Activated T-helper 17 cell treated with anti-CD3 and anti-CD28 coated beads, Interleukin-2, amount 50 U/mL, for 72 hours (primary cell): ENCODE measurements around the gene RASD1. TPM values are rescaled to one million over a fixed set of nuclear protein-coding genes. Genes with fewer than 3 reads are reported as not detected.

ENCODE experiments used
- ATAC-seq: fragments of 150-1000 bp; cut with Tn5 transposase; replicated peaks from 2 replicates; pipeline ENCODE4 v1.10.0; 2021; ENCODE audit warnings: mild to moderate bottlenecking, moderate library complexity
- H3K27ac Mint-ChIP-seq: one replicate; pipeline ENCODE4 v1.8.0; 2022; ENCODE audit warnings: mixed read lengths
- H3K27me3 Mint-ChIP-seq: one replicate; pipeline ENCODE4 v1.8.0; 2022; ENCODE audit warnings: mixed read lengths
- H3K36me3 Mint-ChIP-seq: one replicate; pipeline ENCODE4 v1.8.0; 2022; ENCODE audit warnings: low read depth, mild to moderate bottlenecking, mixed read lengths
- H3K4me1 Mint-ChIP-seq: one replicate; pipeline ENCODE4 v1.8.0; 2022; ENCODE audit warnings: mixed read lengths
- H3K4me3 Mint-ChIP-seq: one replicate; pipeline ENCODE4 v1.8.0; 2022; ENCODE audit warnings: mild to moderate bottlenecking, mixed read lengths
- H3K9me3 Mint-ChIP-seq: one replicate; pipeline ENCODE4 v1.8.0; 2022; ENCODE audit warnings: mixed read lengths
- total RNA-seq, 2 donors: library from RNA; stranded (reverse); gene quantifications; one replicate each; pipeline ENCODE4 v1.2.3, GENCODE V29; 2022

Gene RASD1, protein sequence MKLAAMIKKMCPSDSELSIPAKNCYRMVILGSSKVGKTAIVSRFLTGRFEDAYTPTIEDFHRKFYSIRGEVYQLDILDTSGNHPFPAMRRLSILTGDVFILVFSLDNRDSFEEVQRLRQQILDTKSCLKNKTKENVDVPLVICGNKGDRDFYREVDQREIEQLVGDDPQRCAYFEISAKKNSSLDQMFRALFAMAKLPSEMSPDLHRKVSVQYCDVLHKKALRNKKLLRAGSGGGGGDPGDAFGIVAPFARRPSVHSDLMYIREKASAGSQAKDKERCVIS
- 1 to 10 TPM; 1.3 TPM for total RNA-seq

DNA sequence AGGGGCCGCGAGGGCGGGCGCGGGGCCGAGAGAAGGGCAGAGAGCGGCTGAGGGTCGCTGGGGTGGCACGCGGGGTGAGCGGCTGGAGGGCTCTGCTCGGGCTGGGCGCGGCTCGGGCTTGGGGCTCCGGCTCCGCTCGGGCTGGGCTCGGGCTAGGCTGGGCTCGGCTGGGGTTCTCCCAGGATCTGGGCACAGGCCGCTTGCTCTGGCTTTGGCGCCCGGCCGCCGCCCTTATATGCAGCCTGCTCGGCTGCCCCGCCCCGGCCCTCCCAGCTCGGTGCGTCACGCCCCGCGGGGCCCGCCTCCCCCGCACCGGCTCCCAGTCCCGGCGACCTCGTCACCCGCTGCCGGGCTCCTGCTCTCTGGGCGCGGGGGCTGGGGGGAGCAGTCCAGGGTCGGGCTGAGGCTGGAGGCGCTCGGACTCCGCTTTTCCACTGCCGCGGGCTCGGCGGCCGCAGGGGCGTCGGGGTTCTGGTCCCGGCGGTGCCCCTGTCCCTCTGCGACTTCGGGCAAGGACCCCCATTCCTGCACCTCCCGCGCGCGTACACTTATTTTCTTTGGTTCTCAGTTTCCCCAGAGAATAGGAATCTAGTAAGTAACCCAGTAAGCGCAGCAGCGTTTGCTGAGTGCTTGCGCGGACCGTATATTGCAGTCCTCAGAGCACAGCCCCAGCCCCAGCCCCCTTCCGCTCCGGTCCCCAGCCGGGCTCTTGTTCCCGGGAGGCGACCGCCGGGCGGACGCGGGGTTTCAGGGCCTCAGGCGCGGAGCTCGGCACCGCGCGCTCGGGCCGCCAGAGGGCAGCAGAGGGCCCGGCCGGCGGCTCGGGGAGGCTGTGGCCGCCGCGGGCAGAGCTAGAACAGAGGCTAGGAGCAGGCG, at the start of gene RASD1:
Gene RASD1, minus strand, starts transcription at position 207 of the 876 bp plus-strand sequence. CDS start 214 bp downstream, outside the sequence.
- Mint-ChIP-seq H3K9me3 (no peaks in the 10 kb centered on the region), H3K4me3 (peak within 1 kb of the TSS; percentile 82), H3K27ac (no peak within 1 kb of the TSS), H3K36me3 (peaks cover 15% of the 10 kb centered on the region), H3K4me1 (peaks cover 3% of the 10 kb centered on the region), H3K27me3 (peaks cover 4% of the 10 kb centered on the region)
- peak; percentile 91 for ATAC-seq

- no peak overlapping the region for H3K4me3 Mint-ChIP-seq
- H3K27me3 Mint-ChIP-seq = no peaks in the 10 kb centered on the region
- H3K9me3 Mint-ChIP-seq = no peaks in the 10 kb centered on the region
- ATAC-seq = no peak
- H3K4me1 Mint-ChIP-seq = no peaks in the 10 kb centered on the region
- no peak overlapping the region for H3K27ac Mint-ChIP-seq
- H3K36me3 Mint-ChIP-seq = no peaks in the 10 kb centered on the region
Observed at GRCh38 chr17:17545984-17546383, 49.8 kb upstream of the RASD1 start.

DNA sequence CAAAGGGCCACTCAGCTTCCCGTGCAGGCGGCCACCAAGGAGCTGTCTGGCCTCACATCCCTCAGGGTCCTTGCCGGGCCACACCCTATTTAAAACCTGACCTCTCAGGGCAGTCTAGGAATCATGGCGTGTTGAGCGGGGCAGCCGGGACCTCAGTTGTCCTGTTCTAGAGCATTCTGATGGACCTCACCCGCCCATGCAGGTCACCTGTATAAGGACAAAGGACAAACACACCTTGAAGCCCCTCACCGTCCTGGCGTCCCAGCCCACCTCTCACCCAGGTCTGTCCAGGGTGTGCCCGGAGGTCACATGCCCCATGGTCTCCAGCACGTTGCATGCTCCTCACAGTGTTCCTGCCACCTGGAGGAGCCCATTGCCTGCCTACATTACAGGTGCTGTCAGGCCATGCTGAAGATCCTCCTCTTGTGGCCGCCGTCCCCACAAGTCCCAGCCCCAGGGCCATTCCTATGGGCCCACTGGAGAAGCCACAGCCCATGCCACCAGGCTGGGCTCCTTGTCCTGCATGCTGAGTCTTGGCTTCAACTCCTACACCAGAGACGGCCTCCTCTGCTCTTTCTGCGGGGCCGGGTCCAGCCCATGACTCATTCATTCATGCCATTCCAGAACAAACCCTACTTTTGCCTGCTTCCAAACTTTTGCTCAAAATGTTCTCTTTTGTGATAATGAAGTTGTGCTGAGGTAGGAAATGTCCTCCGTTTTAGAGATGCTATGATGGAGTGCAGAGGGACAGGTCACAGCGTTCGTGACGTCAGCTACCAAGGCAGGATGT, 49.0 kb upstream of the RASD1 start:
- Mint-ChIP-seq H3K4me3 (no peak overlapping the region), H3K4me1 (no peaks in the 10 kb centered on the region), H3K36me3 (no peaks in the 10 kb centered on the region), H3K27ac (no peak overlapping the region), H3K9me3 (no peaks in the 10 kb centered on the region), H3K27me3 (no peaks in the 10 kb centered on the region)
- no peak for ATAC-seq

DNA sequence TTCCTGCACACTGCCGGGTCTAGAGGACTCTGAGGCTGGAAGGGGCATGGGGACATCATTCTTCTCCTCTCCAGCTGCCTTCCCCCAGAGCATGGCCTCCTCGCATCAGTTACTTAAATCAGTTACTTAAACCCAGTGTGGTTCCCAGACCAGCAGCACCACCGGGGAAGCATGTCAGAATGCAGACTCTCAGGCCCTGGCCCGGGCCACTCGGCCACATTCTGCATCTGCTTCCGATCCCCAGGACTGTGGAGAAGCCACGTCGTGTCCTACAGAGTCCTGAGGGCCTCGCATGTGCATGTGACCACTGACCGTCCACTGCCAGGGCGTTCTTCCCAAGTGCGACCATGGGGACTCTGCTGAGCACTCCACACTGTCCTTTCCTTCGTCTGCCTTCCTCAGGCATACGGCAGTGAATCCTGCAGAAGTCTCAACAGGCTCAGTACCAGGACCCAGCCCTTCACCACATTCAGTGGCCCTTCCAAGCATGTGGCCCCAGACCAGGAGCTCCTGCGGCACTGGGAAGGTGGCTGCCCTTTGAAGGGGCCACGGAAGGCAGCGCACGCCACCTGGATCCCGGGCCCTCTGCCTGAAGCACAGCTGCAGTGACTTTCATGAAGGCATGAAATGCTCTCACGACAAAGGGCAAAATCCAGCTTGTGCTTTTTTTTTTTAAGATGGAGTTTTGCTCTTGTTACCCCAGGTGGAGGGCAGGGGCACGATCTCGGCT, 46.9 kb upstream of the RASD1 start:
- Mint-ChIP-seq H3K4me1 (no peaks in the 10 kb centered on the region), H3K36me3 (no peaks in the 10 kb centered on the region), H3K27me3 (no peaks in the 10 kb centered on the region), H3K27ac (no peak overlapping the region), H3K9me3 (no peaks in the 10 kb centered on the region), H3K4me3 (no peak overlapping the region)
- no peak for ATAC-seq

- Mint-ChIP-seq H3K27ac (no peak overlapping the region), H3K27me3 (no peaks in the 10 kb centered on the region), H3K9me3 (no peaks in the 10 kb centered on the region), H3K36me3 (no peaks in the 10 kb centered on the region), H3K4me1 (no peaks in the 10 kb centered on the region), H3K4me3 (no peak overlapping the region)
- no peak for ATAC-seq
Observed at GRCh38 chr17:17541640-17542001, 45.4 kb upstream of the RASD1 start.

DNA sequence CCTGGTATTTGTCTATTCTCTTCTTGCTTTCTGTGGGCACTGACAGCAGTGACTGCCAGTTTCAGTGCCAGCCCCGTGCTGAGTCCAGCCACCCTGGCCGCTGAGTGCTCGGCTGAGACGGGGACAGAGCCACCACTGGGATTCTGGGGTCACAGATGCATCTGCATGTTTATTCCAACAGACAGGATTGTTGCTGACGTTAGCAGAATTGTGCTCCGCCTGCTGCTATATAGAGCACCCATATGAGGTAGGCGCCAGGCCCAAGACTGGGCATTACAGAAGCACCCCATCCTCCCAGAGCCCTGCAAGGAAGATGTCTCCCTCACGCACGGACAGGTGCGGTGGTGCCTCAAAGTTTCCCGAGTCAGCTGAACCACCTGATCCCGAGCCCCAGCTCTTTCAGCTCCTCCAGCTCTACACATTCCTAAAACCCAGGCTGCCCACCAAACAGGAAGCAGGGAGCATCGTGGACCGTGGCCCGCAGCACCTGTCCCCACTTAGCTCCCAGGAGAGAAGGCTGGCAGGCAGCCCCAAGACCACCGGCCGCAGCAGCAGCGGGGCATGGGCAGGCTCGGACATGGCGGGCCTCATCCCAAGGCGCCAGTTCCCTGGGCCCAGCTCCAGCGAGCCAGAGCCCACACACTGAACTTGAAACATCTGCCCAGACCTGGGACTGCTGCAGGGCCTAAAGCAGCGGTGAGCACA, 44.9 kb upstream of the RASD1 start:
- Mint-ChIP-seq H3K27me3 (no peaks in the 10 kb centered on the region), H3K4me1 (no peaks in the 10 kb centered on the region), H3K4me3 (no peak overlapping the region), H3K9me3 (no peaks in the 10 kb centered on the region), H3K36me3 (no peaks in the 10 kb centered on the region), H3K27ac (no peak overlapping the region)
- no peak for ATAC-seq

- Mint-ChIP-seq H3K27me3 (no peaks in the 10 kb centered on the region), H3K4me3 (no peak overlapping the region), H3K27ac (no peak overlapping the region), H3K9me3 (no peaks in the 10 kb centered on the region), H3K4me1 (no peaks in the 10 kb centered on the region), H3K36me3 (no peaks in the 10 kb centered on the region)
- no peak for ATAC-seq
Observed at GRCh38 chr17:17540278-17540906, 44.2 kb upstream of the RASD1 start.

- Mint-ChIP-seq H3K27me3 (no peaks in the 10 kb centered on the region), H3K36me3 (no peaks in the 10 kb centered on the region), H3K4me3 (no peak overlapping the region), H3K4me1 (no peaks in the 10 kb centered on the region), H3K27ac (no peak overlapping the region), H3K9me3 (no peaks in the 10 kb centered on the region)
- no peak for ATAC-seq
Observed at GRCh38 chr17:17539591-17539990, 43.4 kb upstream of the RASD1 start.

- Mint-ChIP-seq H3K36me3 (no peaks in the 10 kb centered on the region), H3K27ac (no peak overlapping the region), H3K9me3 (no peaks in the 10 kb centered on the region), H3K4me1 (no peaks in the 10 kb centered on the region), H3K27me3 (no peaks in the 10 kb centered on the region), H3K4me3 (no peak overlapping the region)
- ATAC-seq = no peak
Observed at GRCh38 chr17:17538417-17539391, 42.5 kb upstream of the RASD1 start.

DNA sequence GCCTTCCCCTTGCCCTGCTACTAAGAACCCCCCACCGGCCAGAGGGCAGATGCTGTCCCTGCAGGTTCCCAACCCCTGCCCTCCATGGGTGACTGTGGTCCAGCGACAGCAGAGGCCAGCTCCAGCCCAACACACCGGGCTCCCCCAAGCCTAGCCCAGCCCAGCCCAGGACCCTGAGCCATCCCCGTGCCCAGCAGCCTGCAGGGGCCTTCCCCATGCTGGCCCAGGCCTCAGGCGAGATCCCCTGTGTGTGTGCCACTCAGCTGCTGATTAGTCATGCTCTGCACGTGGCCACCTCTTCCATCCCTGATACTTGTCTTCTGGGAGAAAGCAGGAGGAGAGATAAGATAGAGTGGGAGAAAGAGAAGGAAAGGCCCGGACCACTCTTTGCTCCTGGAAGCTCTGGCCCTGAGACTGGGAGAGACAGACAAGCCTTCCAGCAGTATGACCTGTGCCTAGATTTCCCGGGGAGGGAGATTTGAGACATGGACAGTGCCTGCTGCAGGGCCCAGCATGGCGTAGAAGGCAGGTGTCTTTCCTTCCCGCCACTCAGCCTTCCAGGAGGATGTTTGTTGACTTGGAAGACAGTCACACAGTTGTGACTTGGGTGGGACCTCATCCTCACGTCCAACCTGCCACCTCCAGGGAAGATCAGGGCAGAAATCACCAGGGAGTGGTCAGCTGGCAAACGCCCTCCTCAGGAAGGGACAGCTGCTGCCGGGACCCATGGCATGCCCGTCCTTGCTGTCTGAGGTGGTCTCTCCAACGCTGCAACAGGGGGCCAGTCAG, 41.3 kb upstream of the RASD1 start:
- no peaks in the 10 kb centered on the region for H3K36me3 Mint-ChIP-seq
- no peaks in the 10 kb centered on the region for H3K27me3 Mint-ChIP-seq
- H3K4me3 Mint-ChIP-seq = no peak overlapping the region
- H3K27ac Mint-ChIP-seq = no peak overlapping the region
- H3K9me3 Mint-ChIP-seq = no peaks in the 10 kb centered on the region
- ATAC-seq = no peak
- no peaks in the 10 kb centered on the region for H3K4me1 Mint-ChIP-seq

GRCh38 chr17:17536702-17537101, 40.5 kb upstream of the RASD1 start:
- Mint-ChIP-seq H3K9me3 (no peaks in the 10 kb centered on the region), H3K27ac (no peak overlapping the region), H3K4me3 (no peak overlapping the region), H3K4me1 (no peaks in the 10 kb centered on the region), H3K27me3 (no peaks in the 10 kb centered on the region), H3K36me3 (no peaks in the 10 kb centered on the region)
- no peak for ATAC-seq

DNA sequence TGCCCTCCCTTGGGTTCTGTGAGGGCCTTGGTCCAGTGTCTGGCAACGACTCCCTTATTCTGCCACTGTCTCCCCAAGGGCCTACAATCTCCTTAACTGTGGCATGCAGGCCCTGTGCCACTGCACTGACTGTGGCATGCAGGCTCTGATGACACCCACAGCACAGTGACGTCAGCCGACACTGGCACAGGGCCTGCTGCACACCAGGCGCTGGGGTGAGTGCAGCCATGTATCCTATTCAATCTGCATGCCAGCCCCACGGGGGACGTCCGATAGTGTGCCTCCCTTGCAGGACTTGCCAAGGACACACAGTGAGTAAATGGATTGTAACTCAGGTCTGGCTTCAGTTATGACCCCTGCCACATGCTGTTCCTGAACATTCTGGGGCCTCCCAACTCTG, 39.8 kb upstream of the RASD1 start:
- Mint-ChIP-seq H3K27ac (no peak overlapping the region), H3K9me3 (no peaks in the 10 kb centered on the region), H3K4me3 (no peak overlapping the region), H3K36me3 (no peaks in the 10 kb centered on the region), H3K27me3 (no peaks in the 10 kb centered on the region), H3K4me1 (no peaks in the 10 kb centered on the region)
- no peak for ATAC-seq
